NCI-H1105 (cell line): ENCODE results near the gene JAG2.

Experiments
- DNase-seq: peaks from one replicate; lab custom pipeline; 2025; lab: John Stamatoyannopoulos, UW

JAG2 gene

DNA sequence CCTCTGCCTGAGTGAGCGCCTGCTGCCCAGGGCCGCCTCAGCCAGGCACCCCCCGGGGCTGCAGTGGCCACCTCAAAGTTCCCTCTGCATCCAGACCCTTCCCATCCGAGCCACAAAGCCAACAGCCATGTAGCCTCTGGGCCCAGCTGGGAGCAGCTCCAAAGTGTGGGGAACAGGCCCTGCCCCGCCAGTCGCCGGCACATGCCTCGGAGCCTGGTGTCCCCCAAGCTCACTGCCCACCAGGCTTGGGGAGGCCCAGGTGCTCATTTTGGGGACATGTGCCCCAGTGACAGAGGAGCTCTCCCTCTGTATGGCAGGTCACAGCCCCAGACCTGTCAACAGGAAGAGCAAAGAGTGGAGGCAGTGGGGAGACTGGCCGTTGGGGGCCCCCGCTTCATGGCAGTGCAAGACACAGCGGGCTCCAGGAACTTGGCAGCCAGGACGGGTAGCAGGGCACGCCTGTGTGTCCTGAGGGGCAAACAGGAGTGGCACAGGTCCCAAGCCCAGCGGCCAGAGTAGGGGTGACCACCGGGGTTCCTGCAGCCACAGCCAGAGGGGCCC is 29.9 kb downstream of the JAG2 start:
- DNase-seq, result no peak

DNA sequence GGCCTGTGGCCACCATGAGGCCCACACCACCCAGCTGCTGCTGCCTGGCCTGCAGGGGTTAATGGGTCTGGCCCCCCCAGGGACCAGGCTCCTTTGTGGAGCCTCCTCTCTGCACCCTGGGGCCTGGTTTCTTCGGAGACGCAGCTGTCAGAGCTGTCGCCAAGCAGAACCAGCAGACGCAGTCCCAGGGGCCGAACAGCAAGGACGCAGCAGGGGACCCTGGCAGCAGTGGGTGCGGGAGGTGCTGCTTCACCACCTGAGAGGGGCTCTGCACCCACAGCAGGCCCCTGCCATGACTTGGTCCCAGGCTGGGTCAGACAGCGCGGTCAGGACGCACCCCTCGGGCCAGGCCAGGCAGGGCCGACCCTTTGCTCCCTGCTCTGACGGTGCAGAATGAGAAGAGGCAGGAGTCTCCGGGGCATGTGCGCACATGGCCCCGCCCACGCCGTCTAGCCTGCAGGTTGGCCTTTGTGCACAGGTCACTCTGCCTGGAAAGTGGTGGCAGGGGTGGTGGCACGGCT is 30.5 kb downstream of the JAG2 start:
- DNase-seq, result no peak

- DNase-seq, result no peak
These were observed 31.0 kb downstream of the JAG2 start for GRCh38 chr14:105137481-105138020.

GRCh38 chr14:105136401-105137322 is 31.9 kb downstream of the JAG2 start:
- no peak for DNase-seq

DNA sequence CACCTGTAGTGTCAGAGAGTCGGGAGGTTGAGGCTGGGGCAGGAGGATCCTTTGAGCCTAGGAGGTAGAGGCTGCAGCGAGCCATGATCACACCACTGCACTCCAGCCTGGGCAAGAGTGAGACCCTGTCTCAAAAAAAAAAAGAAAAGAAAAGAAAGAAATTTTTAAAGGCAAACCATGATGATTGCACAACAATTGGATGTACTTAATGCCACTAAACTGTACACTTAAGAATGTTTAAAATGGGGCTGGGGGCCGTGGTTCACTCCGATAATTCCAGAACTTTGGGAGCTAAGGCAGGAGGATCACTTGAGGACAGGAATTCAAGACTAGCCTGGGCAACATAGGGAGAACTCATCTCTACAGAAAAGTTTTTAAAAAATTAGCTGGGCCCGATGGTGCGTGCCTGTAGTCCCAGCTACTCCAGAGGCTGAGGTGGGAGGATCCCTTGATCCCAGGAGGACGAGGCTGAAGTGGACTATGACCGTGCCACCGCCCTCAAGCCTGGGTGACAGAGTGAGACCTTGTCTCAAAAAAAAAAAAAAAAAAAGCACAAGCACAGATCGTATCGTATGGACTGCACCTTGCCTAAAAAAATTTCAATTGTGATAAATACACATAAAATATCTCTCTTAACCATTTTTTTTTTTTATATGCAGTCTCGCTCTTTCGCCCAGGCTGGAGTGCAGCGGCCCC is 32.7 kb downstream of the JAG2 start:
- no peak for DNase-seq

DNA sequence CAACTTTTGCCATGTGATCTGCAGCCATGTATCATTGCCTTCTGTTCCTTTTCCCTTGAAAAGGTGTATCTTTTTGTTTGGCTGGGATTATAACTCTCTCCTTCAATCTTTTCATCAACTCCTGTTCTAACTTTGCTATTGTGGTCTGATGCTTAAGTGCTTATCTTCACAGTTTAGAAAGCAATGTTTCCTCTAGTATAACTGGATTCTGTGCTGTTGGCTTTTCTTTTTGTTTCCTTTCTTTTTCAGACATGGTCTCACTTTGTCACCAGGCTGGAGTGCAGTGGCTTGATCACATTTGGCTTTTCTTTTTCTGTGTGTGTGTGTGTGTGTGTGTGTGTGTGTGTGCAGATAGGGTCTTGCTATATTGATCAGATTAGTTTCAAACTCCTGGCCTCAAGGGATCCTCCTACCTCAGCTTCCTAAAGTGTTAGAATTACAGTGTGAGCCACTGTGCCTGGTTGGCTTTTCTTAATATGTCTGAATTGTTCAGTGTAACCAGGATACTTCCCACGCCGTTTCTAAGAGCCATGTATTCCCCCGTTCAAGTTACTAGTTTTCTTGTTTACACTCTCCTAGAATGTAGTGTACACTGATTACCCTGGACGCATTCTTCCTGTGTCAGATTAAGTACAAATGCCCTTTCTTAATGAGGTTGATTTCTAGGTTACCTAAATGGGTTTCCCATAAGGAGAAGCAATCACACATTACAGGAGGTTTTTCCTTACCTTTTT is 35.5 kb downstream of the JAG2 start:
- DNase-seq, result no peak

DNA sequence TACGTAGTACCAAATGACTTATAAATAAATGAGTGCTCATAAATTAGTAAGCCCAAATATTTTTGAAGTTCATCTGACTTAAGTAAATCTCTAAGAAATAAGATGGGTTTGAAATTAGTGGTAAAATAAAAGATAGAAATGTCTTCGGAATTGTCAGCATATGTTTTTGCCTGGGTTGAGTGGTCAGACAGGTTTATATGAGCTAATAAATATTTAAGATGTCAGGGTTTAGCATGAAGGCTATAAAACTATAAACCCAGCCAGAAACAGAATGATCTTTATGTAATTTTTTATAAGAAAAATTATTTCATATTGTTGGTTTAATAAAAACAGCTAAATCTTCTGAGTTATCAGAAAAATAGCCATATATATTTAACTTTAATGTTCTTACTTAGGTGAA is 37.3 kb downstream of the JAG2 start:
- DNase-seq, result no peak

- DNase-seq, result no peak
These were observed 40.5 kb downstream of the JAG2 start for GRCh38 chr14:105128059-105128458.

DNA sequence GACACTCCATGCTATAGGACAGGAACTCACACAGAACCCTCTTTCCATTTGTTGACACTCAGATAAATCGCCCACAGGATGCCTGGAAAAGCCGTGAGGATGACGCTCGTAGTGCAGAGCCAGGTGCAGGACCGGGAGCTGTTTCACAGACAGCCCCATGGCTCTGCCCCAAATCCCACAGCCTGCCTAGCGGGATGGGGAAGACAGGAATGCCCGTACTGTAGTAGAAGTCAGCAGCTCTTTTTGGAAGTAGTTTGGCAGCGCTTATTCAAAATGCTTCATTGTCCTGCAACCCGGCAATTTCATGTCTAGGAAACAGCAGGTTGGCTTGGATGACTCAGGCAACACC is 41.6 kb downstream of the JAG2 start:
- no peak for DNase-seq

DNA sequence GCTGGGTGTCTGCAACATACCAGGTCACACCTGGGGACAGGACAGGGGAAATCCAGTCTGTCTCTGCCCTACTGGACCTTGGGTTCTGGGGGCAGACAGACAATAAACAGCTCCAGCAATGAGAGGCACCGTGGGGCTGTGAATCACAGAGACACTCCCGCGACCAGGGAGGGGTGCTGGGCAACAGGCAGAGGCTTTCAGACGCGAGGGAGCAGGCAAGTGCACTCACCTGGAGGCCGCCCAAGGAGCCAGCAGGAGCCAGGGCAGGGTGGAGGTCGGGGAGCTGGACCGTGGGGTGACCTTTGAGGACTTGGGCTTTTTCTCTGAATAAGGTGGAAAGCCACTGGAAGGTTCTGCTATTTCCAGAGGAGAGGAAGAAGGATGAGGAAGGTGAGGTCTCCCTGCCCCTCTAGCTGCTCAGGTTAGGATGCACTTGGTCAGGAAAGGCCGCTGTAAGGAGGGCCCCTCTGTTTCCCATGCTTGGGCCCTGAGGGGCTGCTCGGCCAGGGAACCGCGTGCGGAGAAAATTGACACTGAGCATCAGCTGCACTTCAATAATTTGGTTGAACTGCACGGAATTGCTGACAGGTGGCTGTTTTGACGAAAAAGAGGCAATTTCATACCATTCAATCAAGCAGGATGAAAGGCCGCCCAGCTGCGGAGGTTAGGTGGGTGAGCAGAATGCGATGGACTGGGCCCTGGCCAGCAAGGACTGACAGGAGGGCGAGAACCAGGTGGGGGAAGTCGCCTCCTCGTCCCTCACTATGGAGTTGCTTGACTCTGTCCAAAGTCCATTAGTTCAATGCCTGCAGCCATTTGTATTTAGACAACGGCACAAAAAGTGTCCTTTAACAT is 42.2 kb downstream of the JAG2 start:
- DNase-seq, result no peak

DNA sequence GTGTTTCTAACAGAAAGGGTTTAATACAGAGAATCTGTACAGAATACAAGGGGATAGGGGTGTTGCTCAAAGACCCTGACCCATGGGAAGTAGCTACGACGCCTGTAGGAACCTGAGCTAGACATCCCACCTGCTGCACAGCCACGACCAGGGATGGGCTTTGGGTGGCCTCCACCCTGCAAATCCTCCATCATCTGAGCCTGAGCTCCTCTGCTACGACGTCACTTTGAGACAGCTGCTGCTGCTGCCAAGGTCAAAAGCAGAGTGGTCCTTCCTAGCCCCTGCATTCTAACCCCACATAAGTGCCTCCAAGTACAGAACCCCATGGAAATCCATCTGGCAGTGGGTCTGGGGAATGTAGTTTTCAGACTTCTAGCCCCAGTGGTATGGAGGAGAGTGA is 43.8 kb downstream of the JAG2 start:
- DNase-seq, result no peak

DNA sequence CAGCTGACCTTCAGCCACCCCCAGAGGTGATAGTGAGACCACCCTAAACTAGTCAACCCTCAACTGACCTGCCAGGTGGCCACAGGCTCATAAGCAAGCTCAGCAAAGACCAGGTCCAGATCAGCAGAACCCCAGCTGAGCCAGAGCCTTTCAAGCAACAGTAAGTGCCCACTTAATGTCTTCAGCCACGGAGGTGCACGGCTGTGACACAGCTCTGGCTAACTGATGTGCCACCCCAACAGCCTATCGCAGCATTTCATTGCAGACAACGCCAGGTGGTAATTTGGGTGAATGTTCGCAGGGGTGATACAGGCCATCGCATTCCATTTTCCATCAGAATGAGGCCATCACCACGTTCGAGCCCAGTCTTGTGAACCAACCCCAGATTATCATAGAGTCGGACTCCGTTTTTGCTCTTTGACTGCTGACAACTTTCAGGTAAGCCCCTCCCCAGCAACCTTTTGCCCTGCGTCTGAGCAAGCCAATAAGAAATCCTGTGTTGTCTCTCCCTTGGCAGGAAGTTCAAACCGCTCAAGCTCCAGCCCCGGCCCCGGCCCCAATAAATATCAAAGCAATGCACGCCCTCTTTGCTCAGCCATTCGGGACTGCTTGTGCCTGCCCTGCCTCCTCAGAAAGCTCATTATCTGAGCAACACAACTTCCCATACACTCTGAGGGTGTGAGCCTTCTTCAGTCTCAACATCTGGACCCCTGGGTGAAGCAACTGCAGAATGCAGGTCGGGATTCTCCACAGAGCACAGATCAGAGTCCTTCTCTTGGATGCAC is 44.4 kb downstream of the JAG2 start:
- no peak for DNase-seq

GRCh38 chr14:105123064-105123665 is 45.4 kb downstream of the JAG2 start:
- no peak for DNase-seq

DNA sequence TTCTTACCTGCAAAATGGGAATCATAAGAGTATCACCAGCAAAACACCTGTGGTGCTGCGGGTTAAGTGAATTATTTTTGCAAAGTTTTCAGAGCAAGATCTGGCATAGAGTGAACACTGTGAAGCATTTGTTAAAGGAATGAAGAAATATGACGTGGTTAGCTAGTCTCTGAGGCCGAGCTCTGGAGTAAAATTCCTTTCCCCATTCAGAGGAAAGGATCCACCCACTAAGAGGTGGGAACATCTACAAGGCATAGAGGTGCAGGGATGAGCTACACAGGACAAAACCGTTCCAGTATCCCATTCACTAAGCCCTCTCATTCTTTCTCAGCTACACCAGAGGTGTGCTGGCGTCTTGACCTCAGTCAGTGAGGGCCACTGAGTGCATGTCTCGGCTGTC is 48.5 kb downstream of the JAG2 start:
- no peak for DNase-seq

DNA sequence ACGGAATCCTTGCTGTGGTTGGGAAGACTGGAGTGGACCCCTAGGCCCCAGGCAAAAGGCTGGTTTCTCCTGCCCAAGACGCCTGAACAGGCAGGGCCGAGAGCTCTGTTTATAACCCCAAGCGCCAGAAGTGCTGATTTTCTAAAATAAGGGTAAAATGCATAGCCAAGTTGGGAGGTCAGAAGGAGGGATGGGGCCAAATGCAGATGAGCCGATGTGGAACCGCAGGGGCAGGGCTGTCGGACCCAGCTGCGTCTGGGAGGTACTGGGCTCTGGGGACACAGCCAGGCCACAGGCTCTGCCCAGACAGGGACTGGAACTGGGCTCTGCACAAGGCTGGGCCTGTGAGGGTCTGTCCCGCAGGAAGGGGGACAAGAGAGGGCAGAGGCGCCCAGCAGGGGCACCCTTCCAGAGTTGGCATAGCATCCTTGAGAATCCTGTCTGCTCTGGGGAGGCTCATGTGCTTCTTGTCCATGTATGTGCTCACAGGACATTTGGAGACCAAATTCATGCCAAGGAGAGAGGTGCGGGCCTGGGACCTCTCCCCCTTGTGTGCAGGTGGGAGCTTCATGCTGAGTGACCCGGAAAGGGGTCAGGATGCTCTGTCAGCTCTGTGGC is 49.1 kb downstream of the JAG2 start:
- no peak for DNase-seq

DNA sequence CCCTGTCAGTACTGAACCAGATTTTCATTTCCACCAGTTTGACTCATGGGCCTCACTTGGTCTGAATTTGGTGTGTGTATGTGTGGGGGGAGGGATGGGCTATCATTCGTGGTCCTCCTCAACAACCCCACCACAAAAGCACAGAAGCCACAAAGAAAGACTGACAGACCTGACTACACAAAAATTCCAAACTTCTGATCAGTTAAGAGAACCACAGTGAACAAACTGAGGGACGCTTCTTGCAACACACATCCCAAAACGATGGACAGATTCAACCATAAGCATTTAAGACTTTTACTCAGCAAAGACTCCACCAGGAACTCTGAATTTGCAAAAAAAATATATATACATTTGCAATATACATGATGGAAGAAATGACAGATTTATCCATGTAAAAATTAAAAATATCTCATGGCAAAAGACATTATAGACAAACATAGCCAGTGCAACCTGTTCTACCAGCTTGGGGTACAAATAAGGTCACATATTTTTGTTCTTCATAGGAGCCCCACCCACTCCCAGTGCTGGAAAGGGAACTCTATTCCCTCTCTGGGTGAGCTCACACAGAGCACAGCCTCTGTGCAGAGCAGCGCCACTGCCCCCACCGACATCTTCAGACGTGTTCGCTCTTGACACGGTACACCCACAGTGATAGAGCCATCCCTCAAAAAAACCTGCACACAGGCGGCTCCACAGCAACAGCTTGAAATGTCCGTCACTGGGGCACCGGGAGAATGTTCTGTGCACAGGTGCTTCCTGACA is 49.7 kb downstream of the JAG2 start:
- DNase-seq, result no peak

- no peak for DNase-seq
These were observed 50.7 kb downstream of the JAG2 start for GRCh38 chr14:105117710-105118385.

DNA sequence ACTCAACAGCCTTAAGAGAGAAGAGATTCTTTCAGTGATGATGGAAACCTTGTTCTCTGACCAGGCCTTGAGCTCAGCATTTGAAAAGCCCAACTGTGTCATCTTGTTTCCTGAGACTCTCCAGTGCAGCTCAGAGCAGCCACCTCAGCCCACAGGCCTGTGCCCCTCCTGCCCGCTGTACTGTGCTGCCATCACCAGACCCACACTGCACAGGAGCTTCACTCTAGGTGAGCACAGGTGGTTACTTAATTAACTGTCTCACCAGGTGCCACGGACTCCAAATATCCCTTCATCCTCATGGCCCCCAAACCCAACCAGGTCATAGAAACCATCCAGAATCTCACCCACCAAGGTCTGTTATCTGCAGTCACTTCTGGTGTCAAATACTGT is 51.3 kb downstream of the JAG2 start:
- no peak for DNase-seq
